Cardiac muscle cell (in vitro differentiated cells and primary cell): ENCODE results near the gene GUCY2D. TPM values are rescaled to one million over a fixed set of nuclear protein-coding genes. Genes with fewer than 3 reads are reported as not detected.

Experiments
- DNase-seq, 2 donors: peaks; one replicate each; pipeline versions ENCODE4 v3.0.0 to v3.0.0-alpha.2; 2010 to 2017; ENCODE audit warnings: low read depth in 1 of 2, low spot score in 1 of 2
- H3K27ac ChIP-seq: fragments of 200-600 bp; sonication (generic); 2 replicates; pipeline ENCODE4 v1.5.1; 2016
- H3K27me3 ChIP-seq: fragments of 200-600 bp; sonication (generic); 2 replicates; pipeline ENCODE4 v1.6.0; 2016; ENCODE audit warnings: control low read depth
- H3K36me3 ChIP-seq: fragments of 200-600 bp; sonication (generic); 2 replicates; pipeline ENCODE4 v1.5.1; 2016; ENCODE audit warnings: control low read depth
- H3K4me1 ChIP-seq: fragments of 200-600 bp; sonication (generic); 2 replicates; pipeline ENCODE4 v1.8.1; 2017; ENCODE audit warnings: low read depth, mild to moderate bottlenecking, mixed run types
- H3K4me3 ChIP-seq: fragments of 200-600 bp; sonication (generic); 2 replicates; pipeline ENCODE4 v1.5.1; 2016; ENCODE audit warnings: mild to moderate bottlenecking
- H3K9me3 ChIP-seq: fragments of 200-600 bp; sonication (generic); 2 replicates; pipeline ENCODE4 v1.5.1; 2017; ENCODE audit warnings: low read depth, mild to moderate bottlenecking, control low read depth
- polyA plus RNA-seq: library from polyadenylated mRNA; unstranded; fragments of >200 nt; fragmentation: Nextera tagmentation; extraction: Ambion mirVana; gene quantifications from 2 replicates; pipeline ENCODE4 v1.2.1, GENCODE V29; 2016
- total RNA-seq: library from RNA; depleted of rRNA; stranded (reverse); fragments of >200 nt; gene quantifications from 2 replicates; pipeline ENCODE4 v1.2.3, GENCODE V29; 2016
- TF ChIP-seq, protein P1 (sequence below): IDR thresholded peaks from 2 replicates; pipeline ENCODE4 v1.5.1; 2012; ENCODE audit warnings: low read depth, mild to moderate bottlenecking, low read length

The GUCY2D gene
- total and polyA plus RNA-seq, 2 experiments from 2014 or later, result 0.54 to 1.1 TPM

DNA sequence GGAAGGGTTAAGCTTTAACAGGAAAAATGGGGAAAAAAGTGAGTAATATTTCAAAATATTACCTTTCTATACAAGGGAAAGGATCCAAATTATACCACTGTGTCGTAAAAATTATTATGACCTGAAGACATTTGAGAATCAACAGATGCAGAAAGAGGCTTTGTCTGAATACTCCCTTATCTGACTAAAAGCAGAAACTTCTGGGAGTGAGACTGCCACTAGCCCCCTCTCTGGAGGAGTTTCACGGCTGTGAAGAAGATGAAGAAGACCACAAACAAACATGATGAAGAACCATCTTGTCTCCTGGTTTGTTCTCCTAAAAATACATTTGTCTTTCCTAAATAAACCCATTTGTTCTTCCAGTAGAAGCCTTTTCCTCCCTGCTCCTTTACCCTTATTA lies 41.0 kb upstream of the GUCY2D start:
- Histone ChIP-seq H3K9me3 (no peaks in the 10 kb centered on the region), H3K27ac (no peak overlapping the region), H3K4me1 (peaks cover 5% of the 10 kb centered on the region), H3K27me3 (no peaks in the 10 kb centered on the region), H3K36me3 (no peaks in the 10 kb centered on the region), H3K4me3 (no peak overlapping the region)
- TF ChIP-seq, protein P1, sequence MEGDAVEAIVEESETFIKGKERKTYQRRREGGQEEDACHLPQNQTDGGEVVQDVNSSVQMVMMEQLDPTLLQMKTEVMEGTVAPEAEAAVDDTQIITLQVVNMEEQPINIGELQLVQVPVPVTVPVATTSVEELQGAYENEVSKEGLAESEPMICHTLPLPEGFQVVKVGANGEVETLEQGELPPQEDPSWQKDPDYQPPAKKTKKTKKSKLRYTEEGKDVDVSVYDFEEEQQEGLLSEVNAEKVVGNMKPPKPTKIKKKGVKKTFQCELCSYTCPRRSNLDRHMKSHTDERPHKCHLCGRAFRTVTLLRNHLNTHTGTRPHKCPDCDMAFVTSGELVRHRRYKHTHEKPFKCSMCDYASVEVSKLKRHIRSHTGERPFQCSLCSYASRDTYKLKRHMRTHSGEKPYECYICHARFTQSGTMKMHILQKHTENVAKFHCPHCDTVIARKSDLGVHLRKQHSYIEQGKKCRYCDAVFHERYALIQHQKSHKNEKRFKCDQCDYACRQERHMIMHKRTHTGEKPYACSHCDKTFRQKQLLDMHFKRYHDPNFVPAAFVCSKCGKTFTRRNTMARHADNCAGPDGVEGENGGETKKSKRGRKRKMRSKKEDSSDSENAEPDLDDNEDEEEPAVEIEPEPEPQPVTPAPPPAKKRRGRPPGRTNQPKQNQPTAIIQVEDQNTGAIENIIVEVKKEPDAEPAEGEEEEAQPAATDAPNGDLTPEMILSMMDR, result no peak
- no peak for DNase-seq

GRCh38 chr17:7967751-7968150 lies 34.7 kb upstream of the GUCY2D start:
- no peak overlapping the region for H3K4me3 ChIP-seq
- DNase-seq, result no peak
- TF ChIP-seq, protein P1, result no peak
- no peaks in the 10 kb centered on the region for H3K9me3 ChIP-seq
- H3K36me3 ChIP-seq, result no peaks in the 10 kb centered on the region
- H3K27ac ChIP-seq, result no peak overlapping the region
- no peaks in the 10 kb centered on the region for H3K4me1 ChIP-seq
- H3K27me3 ChIP-seq, result no peaks in the 10 kb centered on the region

GRCh38 chr17:7969433-7969832 lies 33.0 kb upstream of the GUCY2D start:
- TF ChIP-seq, protein P1, result no peak
- Histone ChIP-seq H3K4me3 (no peak overlapping the region), H3K27ac (no peak overlapping the region), H3K9me3 (no peaks in the 10 kb centered on the region), H3K27me3 (no peaks in the 10 kb centered on the region), H3K4me1 (no peaks in the 10 kb centered on the region), H3K36me3 (no peaks in the 10 kb centered on the region)
- DNase-seq, result peak in 1 of 2 donors; percentile 75

- H3K27me3 ChIP-seq, result no peaks in the 10 kb centered on the region
- H3K9me3 ChIP-seq, result no peaks in the 10 kb centered on the region
- no peak overlapping the region for H3K27ac ChIP-seq
- DNase-seq, result no peak
- TF ChIP-seq, protein P1, result no peak
- no peak overlapping the region for H3K4me3 ChIP-seq
- no peaks in the 10 kb centered on the region for H3K4me1 ChIP-seq
- H3K36me3 ChIP-seq, result no peaks in the 10 kb centered on the region
Measured at GRCh38 chr17:7971651-7972050, 30.8 kb upstream of the GUCY2D start.

- peak in 1 of 2 donors; percentile 19 for DNase-seq
- Histone ChIP-seq H3K27ac (no peak overlapping the region), H3K36me3 (no peaks in the 10 kb centered on the region), H3K4me3 (no peak overlapping the region), H3K9me3 (no peaks in the 10 kb centered on the region), H3K27me3 (no peaks in the 10 kb centered on the region), H3K4me1 (no peaks in the 10 kb centered on the region)
- TF ChIP-seq, protein P1, result peak; percentile 30
Measured at GRCh38 chr17:7972131-7972785, 30.2 kb upstream of the GUCY2D start.
